ENCODE data around the gene ADAM15. TPM values are rescaled to one million over a fixed set of nuclear protein-coding genes. Genes with fewer than 3 reads are reported as not detected.

Gene ADAM15
- total RNA-seq, 1 experiment from 2014 or later: 187 TPM

- Histone ChIP-seq H2AFZ (no peak overlapping the region), H3K36me3 (ENCODE audit: low read depth) (no peaks in the 10 kb centered on the region), H3K4me3 (no peak overlapping the region), H3K27me3 (ENCODE audit: insufficient read depth, low read depth) (no peaks in the 10 kb centered on the region), H4K20me1 (ENCODE audit: insufficient read depth) (no peaks in the 10 kb centered on the region), H3K4me2 (no peak overlapping the region), H3K79me2 (ENCODE audit: low read depth) (no peaks in the 10 kb centered on the region), H3K9me3 (ENCODE audit: insufficient read depth, low read depth) (no peaks in the 10 kb centered on the region), H3K4me1 (replicated peaks; ENCODE audit: insufficient read depth) (peaks cover 17% of the 10 kb centered on the region), H3K27ac (no peak overlapping the region), H3F3A (ENCODE audit: insufficient read depth, low read depth) (0 out of 2 replicates have a peak, but pooled peaks cover 7% of the 10 kb centered on the region), H3K9me2 (ENCODE audit: insufficient read depth) (no peaks in the 10 kb centered on the region)
- CTCF ChIA-PET: no interaction called here
- TF ChIP-seq CTCF (conservative IDR thresholded peaks at IDR 0.05): no peak
- TF ChIP-seq EZH2 (IDR thresholded peaks at IDR 0.05; ENCODE audit: low read depth): no peak
- POLR2A ChIA-PET (ENCODE audit: unreplicated experiment): no interaction called here
- intact Hi-C loops (cut with micrococcal nuclease; ENCODE audit: unreplicated experiment): no loop called here
- no peak for DNase-seq
- no TSS peak for BruUV-seq (replicated peaks)
These were observed 20.2 kb upstream of the ADAM15 start for GRCh38 chr1:155030899-155031298.

GRCh38 chr1:155032886-155033285 is 18.2 kb upstream of the ADAM15 start:
- no peaks in the 10 kb centered on the region for H3K79me2 ChIP-seq (ENCODE audit: low read depth)
- no peaks in the 10 kb centered on the region for H3K9me2 ChIP-seq (ENCODE audit: insufficient read depth)
- intact Hi-C loops (cut with micrococcal nuclease; ENCODE audit: unreplicated experiment): no loop called here
- no peak overlapping the region for H3K27ac ChIP-seq
- no peaks in the 10 kb centered on the region for H3K36me3 ChIP-seq (ENCODE audit: low read depth)
- no peak overlapping the region for H2AFZ ChIP-seq
- H3K4me2 ChIP-seq: no peak overlapping the region
- no peaks in the 10 kb centered on the region for H3K9me3 ChIP-seq (ENCODE audit: insufficient read depth, low read depth)
- TF ChIP-seq CTCF (conservative IDR thresholded peaks at IDR 0.05) (no peak), EZH2 (IDR thresholded peaks at IDR 0.05; ENCODE audit: low read depth) (no peak)
- BruUV-seq (replicated peaks): no TSS peak
- no peak for DNase-seq
- H3K4me3 ChIP-seq: no peak overlapping the region
- no peaks in the 10 kb centered on the region for H3K27me3 ChIP-seq (ENCODE audit: insufficient read depth, low read depth)
- peaks cover 13% of the 10 kb centered on the region for H3F3A ChIP-seq (ENCODE audit: insufficient read depth, low read depth)
- POLR2A ChIA-PET (ENCODE audit: unreplicated experiment): no interaction called here
- CTCF ChIA-PET: no interaction called here
- no peaks in the 10 kb centered on the region for H4K20me1 ChIP-seq (ENCODE audit: insufficient read depth)
- H3K4me1 ChIP-seq (replicated peaks; ENCODE audit: insufficient read depth): peaks cover 10% of the 10 kb centered on the region

GRCh38 chr1:155033524-155033923 is 17.6 kb upstream of the ADAM15 start, which contains the start of the genes DCST1 and DCST2:
DCST1 (plus strand) TSS chr1:155033824; CDS start chr1:155034037, 213 bp downstream.
DCST2 (minus strand) TSS chr1:155033781; CDS start chr1:155033701, 80 bp downstream.
- Histone ChIP-seq H3K4me2 (no peak within 1 kb of the TSS), H4K20me1 (ENCODE audit: insufficient read depth) (no peaks in the 10 kb centered on the region), H3K36me3 (ENCODE audit: low read depth) (no peaks in the 10 kb centered on the region), H3K27ac (no peak within 1 kb of the TSS), H3K79me2 (ENCODE audit: low read depth) (no peaks in the 10 kb centered on the region), H3F3A (ENCODE audit: insufficient read depth, low read depth) (peaks cover 17% of the 10 kb centered on the region), H3K27me3 (ENCODE audit: insufficient read depth, low read depth) (no peaks in the 10 kb centered on the region), H3K9me3 (ENCODE audit: insufficient read depth, low read depth) (no peaks in the 10 kb centered on the region), H3K4me1 (replicated peaks; ENCODE audit: insufficient read depth) (peaks cover 16% of the 10 kb centered on the region), H3K4me3 (no peak within 1 kb of the TSS), H3K9me2 (ENCODE audit: insufficient read depth) (no peaks in the 10 kb centered on the region), H2AFZ (no peak within 1 kb of the TSS)
- no peak for DNase-seq
- TF ChIP-seq EZH2 (IDR thresholded peaks at IDR 0.05; ENCODE audit: low read depth) (no peak), CTCF (conservative IDR thresholded peaks at IDR 0.05) (no peak)
- BruUV-seq (replicated peaks): no TSS peak
- CTCF ChIA-PET: no interaction called here
- intact Hi-C loops (cut with micrococcal nuclease; ENCODE audit: unreplicated experiment): no loop called here
- POLR2A ChIA-PET (ENCODE audit: unreplicated experiment): no interaction called here

All from PC-9 (cell line).